HepG2 (cell line): ENCODE data around the gene PCDHB11. TPM values are rescaled to one million over a fixed set of nuclear protein-coding genes. Genes with fewer than 3 reads are reported as not detected.
"Not testable (repeated sequence)": the region's sequence is repeated elsewhere in the genome, so short reads cannot be mapped to it uniquely, and the experiment has no call there.

Experiments
- ATAC-seq: fragments of 200-7000 bp; cut with Tn5 transposase; 3 replicates; pipeline ENCODE4 v1.9.1; 2020; ENCODE audit warnings: mild to moderate bottlenecking, moderate library complexity
- BruUV-seq: library from RNA; stranded (reverse); fragments of 400-500 nt; replicated peaks from 2 replicates; lab custom pipeline; 2021; lab: Mats Ljungman, UMichigan
- CTCF ChIA-PET: fragments of 300-600 bp; formaldehyde crosslinking; extraction: SDS; loops from one replicate; lab custom pipeline; 2021; ENCODE audit warnings: low total read pairs, inconsistent platforms, low intra/inter-chr PET ratio; lab: Yijun Ruan, JAX
- POLR2A ChIA-PET: fragments of 350-600 bp; sonication (Branson Sonifier 250); formaldehyde crosslinking; loops from one replicate; lab custom pipeline; 2020; ENCODE audit warnings: antibody characterized with exemption, inconsistent platforms; lab: Yijun Ruan, JAX
- DNase-seq: peaks from one replicate; pipeline ENCODE4 v3.0.0-alpha.2; 2015; ENCODE audit warnings: low spot score
- FAIRE-seq: peaks from 3 replicates; lab custom pipeline; 2011; peaks lifted over from hg19 to GRCh38; lab: Jason Lieb, UNC
- H2AFZ ChIP-seq: one replicate; pipeline ENCODE4 v1.6.1; 2011; ENCODE audit warnings: low read length, inconsistent platforms
- H3K27ac ChIP-seq: fragments of 300-600 bp; 3 replicates; pipeline ENCODE4 v1.8.0; 2011; ENCODE audit warnings: mixed run types, mild to moderate bottlenecking, mixed read lengths, low read length, inconsistent platforms; ENCODE audit not compliant: insufficient read depth; ENCODE audit errors: extremely low read length
- H3K27me3 ChIP-seq, 2 experiments: fragments of 200-600 bp in 1 of 2; 2 replicates in 1 of 2; 3 replicates in 1 of 2; pipeline versions ENCODE4 v1.6.0 to v1.8.0; 2011; ENCODE audit warnings: low read length in 2 of 2, mild to moderate bottlenecking in 2 of 2, moderate library complexity in 2 of 2, inconsistent platforms in 1 of 2; ENCODE audit not compliant: insufficient read depth in 2 of 2, control insufficient read depth in 1 of 2
- H3K36me3 ChIP-seq, 2 experiments: fragments of 200-600 bp in 1 of 2; replicated peaks in 1 of 2; 2 replicates in 1 of 2; 3 replicates in 1 of 2; pipeline versions ENCODE4 v1.5.1 to v1.8.0; 2011; ENCODE audit warnings: low read length in 2 of 2, inconsistent platforms in 1 of 2; ENCODE audit not compliant: insufficient read depth in 2 of 2, control insufficient read depth in 1 of 2
- H3K4me1 ChIP-seq: 2 replicates; pipeline ENCODE4 v1.5.1; 2012; ENCODE audit warnings: low read length, inconsistent platforms; ENCODE audit not compliant: insufficient read depth
- H3K4me2 ChIP-seq: 2 replicates; pipeline ENCODE4 v1.6.0; 2011; ENCODE audit warnings: low read depth, low read length, inconsistent platforms
- H3K4me3 ChIP-seq, 3 experiments: fragments of 200-600 bp in 1 of 3; sonication (generic), shearing (Covaris generic) in 1 of 3; replicated peaks in 1 of 3; 2 replicates each; pipeline ENCODE4 v1.5.1; 2011 to 2016; ENCODE audit warnings: low read length in 3 of 3, inconsistent platforms in 2 of 3, low read depth in 2 of 3, mild to moderate bottlenecking in 2 of 3, control low read depth in 1 of 3, mixed read lengths in 1 of 3; ENCODE audit not compliant: insufficient read depth in 1 of 3
- H3K79me2 ChIP-seq: one replicate; pipeline ENCODE4 v1.6.1; 2011; ENCODE audit warnings: low read length, inconsistent platforms; ENCODE audit not compliant: insufficient read depth
- H3K9ac ChIP-seq: 2 replicates; pipeline ENCODE4 v1.6.0; 2011; ENCODE audit warnings: mild to moderate bottlenecking, low read depth, low read length, inconsistent platforms; ENCODE audit not compliant: insufficient read depth
- H3K9me3 ChIP-seq: 2 replicates; pipeline ENCODE4 v1.5.1; 2012; ENCODE audit warnings: mild to moderate bottlenecking, low read length
- H4K20me1 ChIP-seq: 2 replicates; pipeline ENCODE4 v1.6.0; 2011; ENCODE audit warnings: inconsistent platforms, mild to moderate bottlenecking, low read length, moderate library complexity; ENCODE audit not compliant: insufficient read depth
- ARID3A ChIP-seq: IDR thresholded peaks from 2 replicates; pipeline ENCODE4 v1.6.1; 2012; ENCODE audit warnings: low read depth, low read length, improper control_type of control experiment
- BCLAF1 ChIP-seq: fragments of 450-650 bp; IDR thresholded peaks from 2 replicates; pipeline ENCODE4 v1.6.1; 2017; ENCODE audit warnings: mild to moderate bottlenecking
- CTCF ChIP-seq: sonication (generic); formaldehyde crosslinking; IDR thresholded peaks from 2 replicates; pipeline ENCODE4 v1.5.0; 2020; ENCODE audit warnings: mild to moderate bottlenecking, missing genetic modification reagents, moderate library complexity
- MATR3 ChIP-seq: sonication (generic); formaldehyde crosslinking; IDR thresholded peaks from 2 replicates; pipeline ENCODE4 v1.4.0; 2020; ENCODE audit warnings: missing genetic modification reagents
- STAG1 ChIP-seq: sonication (generic); formaldehyde crosslinking; IDR thresholded peaks from 2 replicates; pipeline ENCODE4 v1.4.0; 2020; ENCODE audit warnings: missing genetic modification reagents
- ZBTB26 ChIP-seq: IDR thresholded peaks from 2 replicates; pipeline ENCODE4 v1.6.1; 2016; ENCODE audit warnings: missing compliant biosample characterization, missing genetic modification reagents, borderline replicate concordance
- ZNF224 ChIP-seq: sonication (generic); formaldehyde crosslinking; IDR thresholded peaks from 2 replicates; pipeline ENCODE4 v1.5.0; 2020; ENCODE audit warnings: mild to moderate bottlenecking, missing genetic modification reagents
- ZNF446 ChIP-seq: sonication (generic); formaldehyde crosslinking; IDR thresholded peaks from 2 replicates; pipeline ENCODE4 v1.5.0; 2020; ENCODE audit warnings: mild to moderate bottlenecking, missing genetic modification reagents
- WGBS: methylation state at CpG from one replicate; pipeline ENCODE4 v1.1.6; 2017; ENCODE audit warnings: low lambda C conversion rate; 5-methylcytosine and 5-hydroxymethylcytosine counted together
- in situ Hi-C: cut with HindIII; loops from 2 replicates; pipeline ENCODE4 v1.10.0; 2017; ENCODE audit warnings: low pct_unique_long_range_greater_than_20kb; ENCODE audit not compliant: extremely low pct_ligation_motif_present
- intact Hi-C: fragments of 100-400 bp; cut with micrococcal nuclease; formaldehyde crosslinking; loops from one replicate; pipeline ENCODE4 v1.10.0; 2022; ENCODE audit not compliant: unreplicated experiment
- polyA plus RNA-seq, 8 experiments: library from polyadenylated mRNA; depleted of rRNA in 3 of 8; stranded (reverse) in 7 of 8; unstranded in 1 of 8; fragments of >200 nt; fragmentation: Illumina TruSeq in 4 of 8; extraction: Trizol in 4 of 8; gene quantifications; 2 replicates each; pipeline versions ENCODE4 v1.2.1 to v1.2.3, GENCODE V29; 2011 to 2016; ENCODE audit warnings: low read depth in 4 of 8, missing spikeins in 1 of 8, mixed read lengths in 1 of 8; ENCODE audit not compliant: insufficient read depth in 1 of 8
- total RNA-seq, 5 experiments: library from RNA; depleted of rRNA; stranded (reverse); fragments of >200 nt; fragmentation: Illumina TruSeq; extraction: Trizol; gene quantifications; 2 replicates each; pipeline ENCODE4 v1.2.3, GENCODE V29; 2016; ENCODE audit warnings: low read depth in 1 of 5

The PCDHB11 gene
- total and polyA plus RNA-seq, 2 of the 13 experiments (the other 11 are each of a cell fraction or from before 2014, with no cell fraction given): 0.07 TPM; not detected in 1

- POLR2A ChIA-PET: no interaction called here
- Histone ChIP-seq H3K27me3 (no peaks in the 10 kb centered on the region), H4K20me1 (no peaks in the 10 kb centered on the region), H3K36me3 (no peaks in the 10 kb centered on the region), H3K4me3 (no peak within 1 kb of the TSS), H3K9me3 (no peaks in the 10 kb centered on the region), H3K9ac (no peak within 1 kb of the TSS)
- no peak for FAIRE-seq
- peak; percentile 12 for DNase-seq
- TF ChIP-seq ZBTB26 (CRISPR knock-in tag) (no peak), ARID3A (peak; percentile 73; the same call in 1 of the 2 replicates), ZNF224 (CRISPR knock-in tag) (no peak), STAG1 (CRISPR knock-in tag) (peak; percentile 21; the same call in 1 of the 2 replicates), CTCF (CRISPR knock-in tag) (peak; percentile 44), BCLAF1 (no peak), ZNF446 (CRISPR knock-in tag) (no peak), MATR3 (CRISPR knock-in tag) (no peak)
- TF ChIP-seq, all 625 proteins: peak for 3
- intact Hi-C loops: no loop called here
- Histone ChIP-seq H3K79me2 (no peaks in the 10 kb centered on the region), H2AFZ (no peak within 1 kb of the TSS), H3K4me1 (peaks cover 9% of the 10 kb centered on the region; the same call in 1 of the 2 replicates), H3K27ac (no peak within 1 kb of the TSS), H3K4me2 (peak within 1 kb of the TSS; percentile 51)
- WGBS: 2% methylated on average over 11 of the region's 11 CpGs
- BruUV-seq: no TSS peak
- in situ Hi-C loops: no loop called here
- CTCF ChIA-PET: interaction anchor here (1.1 to 1.3 kb wide), 2 partner anchors 349 to 356 kb away, joined by 3 to 4 read pairs; no protein-coding TSS in a partner anchor
- peak; percentile 37; the same call in 2 of the 3 replicates for ATAC-seq
These were observed 9.1 kb downstream of the PCDHB11 start, which contains the start of gene PCDHB12 for GRCh38 chr5:141208478-141208877. TSS of gene PCDHB12 (plus strand) at chr5:141208719. CDS start at chr5:141208908, 189 bp downstream.

GRCh38 chr5:141210281-141210680, 10.9 kb downstream of the PCDHB11 start:
- H3K9ac ChIP-seq, H3K4me2 ChIP-seq, H3K4me1 ChIP-seq, H3K27me3 ChIP-seq, H3K79me2 ChIP-seq, CTCF ChIA-PET, H3K36me3 ChIP-seq, POLR2A ChIA-PET, BruUV-seq, H3K9me3 ChIP-seq, H4K20me1 ChIP-seq, in situ Hi-C loops, DNase-seq, H2AFZ ChIP-seq, H3K27ac ChIP-seq, intact Hi-C loops, ATAC-seq, FAIRE-seq, H3K4me3 ChIP-seq: not testable (repeated sequence)
- WGBS: 80% methylated on average over 26 of the region's 39 CpGs
